Activated naive CD8-positive, alpha-beta T cell treated with anti-CD3 and anti-CD28 coated beads, Interleukin-2, amount 10 ng/mL, durations not matched to agents 7 days and 5 days (primary cell): ENCODE data around the gene PRTFDC1. TPM values are rescaled to one million over a fixed set of nuclear protein-coding genes. Genes with fewer than 3 reads are reported as not detected.
"Not testable (repeated sequence)": the region's sequence is repeated elsewhere in the genome, so short reads cannot be mapped to it uniquely, and the experiment has no call there.

ENCODE experiments used
- ATAC-seq: fragments of 150-1000 bp; cut with Tn5 transposase; one replicate; pipeline ENCODE4 v1.10.0; 2021; ENCODE audit warnings: low read depth, moderate library complexity
- POLR2A ChIA-PET: fragments of 350-600 bp; sonication (Branson Sonifier 250); formaldehyde crosslinking; loops from one replicate; lab custom pipeline; 2021; ENCODE audit warnings: antibody characterized with exemption; lab: Charles Lee
- DNase-seq: peaks from one replicate; pipeline ENCODE4 v3.0.0; 2021
- H3K27ac Mint-ChIP-seq: one replicate; pipeline ENCODE4 v1.8.0; 2022; ENCODE audit warnings: mild to moderate bottlenecking, mixed read lengths
- H3K27me3 Mint-ChIP-seq: one replicate; pipeline ENCODE4 v1.8.0; 2022; ENCODE audit warnings: mild to moderate bottlenecking, moderate library complexity, mixed read lengths
- H3K36me3 Mint-ChIP-seq: one replicate; pipeline ENCODE4 v1.8.0; 2021; ENCODE audit warnings: mild to moderate bottlenecking, mixed read lengths
- H3K4me1 Mint-ChIP-seq: one replicate; pipeline ENCODE4 v1.8.0; 2021; ENCODE audit warnings: mixed read lengths
- H3K4me3 Mint-ChIP-seq: one replicate; pipeline ENCODE4 v1.8.0; 2022; ENCODE audit warnings: mild to moderate bottlenecking, moderate library complexity, mixed read lengths
- H3K9me3 Mint-ChIP-seq: one replicate; pipeline ENCODE4 v1.8.0; 2021; ENCODE audit warnings: mixed read lengths
- total RNA-seq, 2 experiments: library from RNA; stranded (reverse); gene quantifications; one replicate each; pipeline ENCODE4 v1.2.3, GENCODE V29; 2021

PRTFDC1 gene
- total RNA-seq, 2 experiments from 2014 or later, result 1.5 to 2.0 TPM

DNA sequence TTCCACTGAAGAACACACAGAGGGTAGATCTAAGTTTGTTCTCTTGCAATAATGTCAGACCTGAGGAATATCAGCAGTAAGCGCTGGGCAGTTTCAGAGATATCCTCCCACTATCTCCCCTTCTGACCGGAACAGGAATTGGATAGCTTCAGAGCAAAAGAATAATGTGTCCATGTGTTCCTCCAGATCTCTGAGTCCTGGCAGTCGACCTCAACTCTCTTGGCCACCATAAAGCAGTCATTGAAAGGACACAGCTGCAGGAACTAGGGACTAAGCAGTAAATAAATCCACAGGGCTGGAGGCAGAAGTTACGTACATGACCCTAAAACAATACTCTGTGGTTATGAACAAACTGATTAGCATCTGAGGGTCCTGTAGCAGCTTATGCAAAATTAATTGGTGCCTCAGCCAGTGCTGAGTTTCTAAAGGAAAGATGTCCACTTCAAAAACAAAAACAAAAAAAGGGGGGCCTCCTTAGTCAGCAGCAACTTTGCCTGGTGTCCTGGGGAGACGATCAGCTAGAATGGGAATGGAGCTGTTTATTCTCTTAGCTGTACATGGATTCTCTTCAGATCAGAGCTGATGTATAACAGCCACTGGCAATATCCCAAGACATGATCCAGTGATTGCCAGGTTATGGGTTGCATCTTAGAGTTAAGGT, 6.4 kb upstream of the PRTFDC1 start:
- peaks cover under 1% of the 10 kb centered on the region for H3K4me1 Mint-ChIP-seq
- no peaks in the 10 kb centered on the region for H3K27me3 Mint-ChIP-seq
- DNase-seq (no peak), ATAC-seq (no peak)
- H3K36me3 Mint-ChIP-seq, result peaks cover 4% of the 10 kb centered on the region
- no peak overlapping the region for H3K4me3 Mint-ChIP-seq
- H3K9me3 Mint-ChIP-seq, result no peaks in the 10 kb centered on the region
- POLR2A ChIA-PET, result no interaction called here
- H3K27ac Mint-ChIP-seq, result no peak overlapping the region

DNA sequence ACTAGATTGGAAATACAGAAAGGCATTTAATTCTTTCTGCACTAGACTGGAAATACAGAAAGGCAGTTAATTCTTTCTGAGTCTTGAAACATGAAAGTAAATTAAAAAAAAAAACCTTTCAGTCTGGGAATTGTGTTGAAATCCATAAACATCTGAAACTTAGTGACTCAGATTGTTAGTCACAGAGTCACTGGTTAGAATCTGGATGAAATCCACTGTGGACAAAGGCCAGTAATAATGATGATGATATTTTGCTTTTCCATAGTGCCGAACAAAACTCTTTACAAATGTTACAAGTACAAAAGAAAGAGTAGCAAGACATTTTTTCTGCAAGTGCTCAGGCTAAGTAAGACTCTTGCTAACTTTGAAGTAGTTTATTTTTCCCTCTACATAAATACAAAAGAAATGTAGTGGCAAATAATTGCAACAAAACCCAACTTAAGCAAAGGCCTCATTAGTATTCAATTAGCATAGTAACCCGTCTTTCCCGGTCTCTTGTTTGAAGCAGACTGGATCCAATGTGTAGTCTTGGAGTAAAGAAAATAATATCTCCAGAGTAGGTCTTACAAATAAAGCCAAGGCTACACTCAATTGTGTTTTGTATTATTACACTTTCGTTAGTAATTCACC, 5.8 kb upstream of the PRTFDC1 start:
- Mint-ChIP-seq H3K4me1 (peaks cover 5% of the 10 kb centered on the region), H3K27me3 (no peaks in the 10 kb centered on the region), H3K36me3 (peaks cover 4% of the 10 kb centered on the region), H3K4me3 (no peak overlapping the region), H3K9me3 (no peaks in the 10 kb centered on the region), H3K27ac (no peak overlapping the region)
- DNase-seq, result no peak
- POLR2A ChIA-PET, result no interaction called here
- ATAC-seq, result no peak

GRCh38 chr10:24957624-24958051, 5.2 kb upstream of the PRTFDC1 start:
- H3K4me3 Mint-ChIP-seq, H3K27ac Mint-ChIP-seq, H3K4me1 Mint-ChIP-seq, H3K9me3 Mint-ChIP-seq, H3K36me3 Mint-ChIP-seq, DNase-seq, H3K27me3 Mint-ChIP-seq, ATAC-seq, POLR2A ChIA-PET: not testable (repeated sequence)

DNA sequence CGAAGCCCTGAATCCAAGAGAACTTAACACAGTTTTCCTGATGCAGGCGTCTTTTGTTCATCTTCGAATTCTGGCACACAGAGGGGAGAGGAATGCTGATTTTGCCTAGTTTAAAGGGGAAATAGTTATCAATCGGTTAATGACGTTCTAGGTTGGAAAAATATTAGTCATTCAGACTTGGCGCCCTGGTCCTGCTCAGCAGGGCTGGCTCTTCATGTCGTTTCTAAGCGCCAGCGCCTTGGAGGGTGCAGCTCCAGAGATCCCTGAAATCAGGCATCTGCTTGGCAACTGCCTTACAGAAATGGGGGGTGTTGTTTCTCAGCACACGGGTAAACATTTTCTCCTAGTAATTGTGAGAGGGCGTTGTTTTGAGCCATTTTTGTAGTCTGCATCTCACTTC, 1.3 kb upstream of the PRTFDC1 start:
- peaks cover 4% of the 10 kb centered on the region for H3K36me3 Mint-ChIP-seq
- peaks cover 18% of the 10 kb centered on the region for H3K4me1 Mint-ChIP-seq
- no peak overlapping the region for H3K27ac Mint-ChIP-seq
- no peaks in the 10 kb centered on the region for H3K9me3 Mint-ChIP-seq
- DNase-seq (no peak), ATAC-seq (no peak)
- no peaks in the 10 kb centered on the region for H3K27me3 Mint-ChIP-seq
- peak overlapping the region; percentile 87 for H3K4me3 Mint-ChIP-seq
- POLR2A ChIA-PET, result interaction anchor here (0.7 to 2.4 kb wide), 2 partner anchors 63 to 351 kb away, joined by 7 to 8 read pairs; no protein-coding TSS in a partner anchor

GRCh38 chr10:24952707-24953645, 570 bp upstream of the PRTFDC1 start:
- H3K27ac Mint-ChIP-seq, result peak overlapping the region; percentile 88
- peaks cover 4% of the 10 kb centered on the region for H3K36me3 Mint-ChIP-seq
- POLR2A ChIA-PET, result interaction anchor here (0.7 to 2.4 kb wide), 6 partner anchors 59 to 351 kb away, joined by 3 to 9 read pairs (median 6); no protein-coding TSS in a partner anchor
- peak overlapping the region; percentile 87 for H3K4me3 Mint-ChIP-seq
- ATAC-seq (peak; percentile 69), DNase-seq (peak; percentile 76)
- H3K27me3 Mint-ChIP-seq, result no peaks in the 10 kb centered on the region
- H3K4me1 Mint-ChIP-seq, result peaks cover 18% of the 10 kb centered on the region
- no peaks in the 10 kb centered on the region for H3K9me3 Mint-ChIP-seq

GRCh38 chr10:24951201-24952142, 934 bp downstream of the PRTFDC1 start:
- Mint-ChIP-seq H3K36me3 (peaks cover 4% of the 10 kb centered on the region), H3K4me3 (peak overlapping the region; percentile 84), H3K27me3 (no peaks in the 10 kb centered on the region), H3K27ac (peak overlapping the region; percentile 83), H3K9me3 (no peaks in the 10 kb centered on the region), H3K4me1 (peaks cover 18% of the 10 kb centered on the region)
- ATAC-seq (peak; percentile 61), DNase-seq (no peak)
- POLR2A ChIA-PET, result interaction anchor here (1.3 to 2.4 kb wide), 6 partner anchors 22 to 229 kb away, joined by 3 to 9 read pairs (median 6); no protein-coding TSS in a partner anchor

GRCh38 chr10:24950439-24950838, 2.0 kb downstream of the PRTFDC1 start:
- H3K4me3 Mint-ChIP-seq, result no peak overlapping the region
- POLR2A ChIA-PET, result no interaction called here
- ATAC-seq (no peak), DNase-seq (no peak)
- H3K27me3 Mint-ChIP-seq, result no peaks in the 10 kb centered on the region
- H3K9me3 Mint-ChIP-seq, result no peaks in the 10 kb centered on the region
- H3K27ac Mint-ChIP-seq, result no peak overlapping the region
- H3K36me3 Mint-ChIP-seq, result peaks cover 4% of the 10 kb centered on the region
- peaks cover 18% of the 10 kb centered on the region for H3K4me1 Mint-ChIP-seq

DNA sequence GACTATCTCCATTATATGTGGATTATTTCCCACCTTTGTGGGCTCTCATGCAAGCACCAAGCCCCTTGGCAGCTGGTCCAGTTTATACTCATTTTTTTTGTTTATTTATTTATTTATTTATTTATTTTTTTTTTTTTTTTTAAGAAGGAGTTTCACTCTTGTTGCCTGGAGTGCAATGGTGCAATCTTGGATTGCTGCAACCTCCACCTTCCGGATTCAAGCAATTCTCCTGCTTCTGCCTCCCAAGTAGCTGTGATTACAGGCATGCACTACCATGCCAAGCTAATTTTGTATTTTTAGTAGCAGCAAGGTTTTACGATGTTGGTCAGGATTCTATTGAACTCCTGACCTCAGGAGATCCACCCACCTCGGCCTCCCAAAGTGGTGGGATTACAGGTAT, 2.8 kb downstream of the PRTFDC1 start:
- no peak for DNase-seq
- ATAC-seq, result no peak
- peaks cover 2% of the 10 kb centered on the region for H3K36me3 Mint-ChIP-seq
- H3K27me3 Mint-ChIP-seq, result no peaks in the 10 kb centered on the region
- H3K4me3 Mint-ChIP-seq, result no peak overlapping the region
- H3K4me1 Mint-ChIP-seq, result peaks cover 18% of the 10 kb centered on the region
- no peak overlapping the region for H3K27ac Mint-ChIP-seq
- POLR2A ChIA-PET, result interaction anchor here (0.6 kb wide), 1 partner anchor 151 kb away, joined by 4 read pairs; no protein-coding TSS in a partner anchor
- H3K9me3 Mint-ChIP-seq, result no peaks in the 10 kb centered on the region

DNA sequence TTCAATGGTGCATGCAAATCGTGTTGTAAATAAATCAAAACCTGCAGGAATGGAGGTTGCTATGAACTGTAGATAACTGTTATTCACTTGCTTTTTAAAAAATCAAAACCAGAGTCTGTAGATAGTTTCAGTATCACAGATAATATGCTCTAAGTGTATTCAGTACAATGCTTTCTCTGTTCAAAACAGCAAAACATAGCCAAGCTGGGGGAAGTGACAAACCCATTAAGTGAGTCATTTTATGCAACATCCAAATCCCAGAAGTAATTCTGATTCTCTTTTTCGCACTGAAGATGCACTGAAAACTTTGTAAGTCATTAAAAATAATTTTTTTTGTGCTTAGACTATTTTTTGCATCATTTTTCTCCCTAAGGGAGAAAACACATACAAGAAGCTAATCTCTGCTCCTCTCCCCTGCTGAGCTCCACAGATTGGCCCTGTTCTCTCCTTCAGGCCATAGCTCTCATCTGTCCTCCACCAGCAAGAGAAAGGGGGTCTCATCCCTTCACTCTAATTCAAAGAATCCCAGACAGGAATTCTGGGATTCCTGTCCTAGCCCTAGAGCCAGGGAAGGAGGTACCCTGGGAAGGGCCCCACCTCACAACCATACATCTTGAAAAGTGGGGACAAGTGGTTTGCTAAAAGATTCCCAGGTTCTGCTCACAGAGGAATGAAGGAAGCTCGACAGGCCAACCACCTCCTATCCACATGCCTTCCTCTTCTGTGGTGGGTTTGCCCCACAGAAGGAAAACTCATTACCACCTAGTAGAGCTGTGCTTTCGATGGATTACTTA, 4.9 kb downstream of the PRTFDC1 start:
- ATAC-seq (no peak), DNase-seq (no peak)
- Mint-ChIP-seq H3K27me3 (no peaks in the 10 kb centered on the region), H3K4me1 (peaks cover 9% of the 10 kb centered on the region), H3K36me3 (no peaks in the 10 kb centered on the region), H3K4me3 (no peak overlapping the region), H3K9me3 (no peaks in the 10 kb centered on the region), H3K27ac (no peak overlapping the region)
- POLR2A ChIA-PET, result no interaction called here

DNA sequence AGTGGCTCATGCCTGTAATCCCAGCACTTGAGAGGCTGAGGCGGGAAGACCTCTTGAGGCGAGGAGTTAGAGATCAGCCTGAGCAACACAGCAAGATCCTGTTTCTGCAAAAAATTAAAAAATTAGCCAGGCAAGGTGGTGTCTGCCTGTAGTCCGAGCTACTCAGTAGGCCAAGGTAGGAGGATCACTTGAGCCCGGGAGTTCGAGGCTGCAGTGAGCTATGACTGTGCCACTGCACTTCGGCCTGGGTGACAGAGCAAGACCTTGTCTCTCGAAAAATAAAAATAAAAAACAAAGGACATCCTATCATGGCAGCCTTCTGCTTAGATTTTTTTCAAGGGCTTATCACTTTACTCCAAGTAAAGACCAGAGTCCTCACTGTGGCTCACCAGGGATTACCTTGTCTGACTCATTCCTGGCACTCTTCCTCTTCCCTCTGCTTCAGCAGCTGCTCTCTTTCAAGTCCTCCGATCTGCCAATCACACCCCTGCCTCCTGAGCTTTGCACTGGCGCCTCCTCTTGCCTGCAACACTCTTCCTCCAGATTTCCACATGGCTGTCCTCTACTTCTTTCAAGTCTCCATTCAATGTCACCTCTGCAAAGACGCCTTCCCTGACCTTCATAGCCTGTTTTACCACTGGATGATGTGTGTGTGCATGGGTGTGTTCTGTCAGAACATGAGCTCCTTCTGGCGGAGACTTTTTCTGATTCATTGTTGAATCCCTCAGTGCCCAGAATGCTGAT, 7.7 kb downstream of the PRTFDC1 start:
- no peak for ATAC-seq
- no peak overlapping the region for H3K4me3 Mint-ChIP-seq
- POLR2A ChIA-PET, result no interaction called here
- H3K27ac Mint-ChIP-seq, result no peak overlapping the region
- H3K9me3 Mint-ChIP-seq, result no peaks in the 10 kb centered on the region
- no peaks in the 10 kb centered on the region for H3K36me3 Mint-ChIP-seq
- H3K4me1 Mint-ChIP-seq, result no peaks in the 10 kb centered on the region
- DNase-seq, result no peak
- no peaks in the 10 kb centered on the region for H3K27me3 Mint-ChIP-seq

DNA sequence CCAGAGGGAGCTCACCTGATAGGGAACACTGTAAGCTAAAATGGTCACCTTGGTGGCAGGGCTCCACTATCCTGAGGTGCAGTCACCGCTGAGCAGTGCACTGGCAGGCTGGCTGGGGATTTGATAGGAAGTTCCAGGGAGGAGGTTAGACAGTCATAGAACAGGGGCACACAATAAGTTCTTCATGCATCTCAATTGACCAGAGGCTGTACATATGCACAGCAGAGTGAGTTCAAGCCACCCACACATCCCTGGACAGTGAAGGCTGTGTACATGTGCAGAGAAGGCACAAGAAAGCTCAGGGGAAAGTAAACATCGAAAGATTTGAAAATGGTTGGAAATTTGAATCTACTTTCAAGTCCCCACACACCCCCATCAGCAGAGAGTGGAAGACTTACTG, 13.9 kb downstream of the PRTFDC1 start:
- H3K4me3 Mint-ChIP-seq, result no peak overlapping the region
- H3K27ac Mint-ChIP-seq, result no peak overlapping the region

More for the DNA sequence above, 13.9 kb downstream of the PRTFDC1 start:
- POLR2A ChIA-PET, result no interaction called here
- H3K36me3 Mint-ChIP-seq, result no peaks in the 10 kb centered on the region
- ATAC-seq (no peak), DNase-seq (no peak)
- H3K27me3 Mint-ChIP-seq, result no peaks in the 10 kb centered on the region
- peaks cover 4% of the 10 kb centered on the region for H3K4me1 Mint-ChIP-seq
- no peaks in the 10 kb centered on the region for H3K9me3 Mint-ChIP-seq
